Endometrium (tissue), 2 donors: ENCODE data around the gene CLEC3A.
"Not testable (repeated sequence)": the region's sequence is repeated elsewhere in the genome, so short reads cannot be mapped to it uniquely, and the experiment has no call there.

Experiments used
- FAIRE-seq: peaks from 2 replicates; lab custom pipeline; 2012; peaks lifted over from hg19 to GRCh38; lab: Jason Lieb, UNC
- donor health status: control.
- donor health status: control.

The CLEC3A gene

GRCh38 chr16:78022347-78023060 lies at the start of gene CLEC3A:
Gene CLEC3A (plus strand): TSS chr16:78022548. CDS start chr16:78022627, 79 bp downstream.
- FAIRE-seq, result no peak

DNA sequence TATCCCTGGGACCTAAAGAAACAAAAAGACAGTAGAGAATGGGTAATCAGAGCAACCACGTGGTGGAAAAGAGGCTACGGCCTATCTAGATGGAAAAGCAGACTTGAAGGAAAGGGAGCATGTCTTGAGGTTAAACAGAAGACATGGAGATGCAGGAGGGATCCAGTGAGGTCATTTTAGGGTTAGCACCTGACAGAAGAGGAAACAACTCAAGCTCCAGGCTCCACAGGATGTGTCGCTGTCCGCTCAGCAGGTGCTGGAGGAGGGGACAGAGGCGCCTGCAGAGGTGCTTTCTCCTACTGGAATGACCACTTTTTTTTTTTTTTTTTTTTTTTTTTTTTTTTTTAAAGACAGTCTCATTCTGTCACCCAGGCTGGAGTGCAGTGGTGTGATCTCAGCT lies 47.5 kb upstream of the CLEC3A start:
- no peak for FAIRE-seq

DNA sequence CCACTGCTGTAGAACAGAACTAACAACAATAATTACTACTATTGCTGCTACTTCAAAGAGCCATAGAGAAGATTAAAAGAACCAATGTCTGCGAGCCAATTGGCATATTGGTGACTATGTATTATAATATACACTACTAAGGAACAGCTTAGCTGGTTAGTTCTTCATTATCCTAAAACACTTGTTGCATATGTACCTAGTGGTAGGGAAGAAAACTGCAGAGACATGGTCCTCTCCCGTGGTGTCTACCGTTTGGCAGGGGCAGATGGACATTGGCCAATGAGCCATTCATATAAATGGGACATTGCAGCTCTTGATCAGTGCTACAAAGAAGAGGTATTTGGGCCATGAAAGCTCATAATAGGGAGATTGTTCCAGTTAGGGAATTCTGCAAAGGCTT lies 46.4 kb upstream of the CLEC3A start:
- FAIRE-seq, result no peak

GRCh38 chr16:77977339-77977738 lies 45.0 kb upstream of the CLEC3A start:
- FAIRE-seq, result no peak

DNA sequence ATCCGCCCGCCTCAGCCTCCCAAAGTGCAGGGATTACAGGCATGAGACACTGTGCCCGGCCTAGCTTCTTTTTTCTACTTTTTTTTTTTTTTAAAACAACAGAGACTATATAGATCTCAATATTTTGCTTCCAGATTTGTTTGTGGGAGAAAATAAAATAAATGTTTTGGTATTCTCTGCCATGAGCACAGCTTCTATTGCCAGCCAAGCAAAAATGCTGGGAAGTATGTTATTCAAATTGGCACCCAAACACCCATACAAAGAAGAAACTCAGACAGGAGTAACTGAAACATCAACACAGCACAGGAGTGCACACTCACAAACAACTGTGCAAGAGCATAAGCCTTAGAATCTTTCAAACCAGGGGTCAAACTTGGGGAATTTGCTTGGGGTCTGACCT lies 37.2 kb upstream of the CLEC3A start:
- no peak for FAIRE-seq

DNA sequence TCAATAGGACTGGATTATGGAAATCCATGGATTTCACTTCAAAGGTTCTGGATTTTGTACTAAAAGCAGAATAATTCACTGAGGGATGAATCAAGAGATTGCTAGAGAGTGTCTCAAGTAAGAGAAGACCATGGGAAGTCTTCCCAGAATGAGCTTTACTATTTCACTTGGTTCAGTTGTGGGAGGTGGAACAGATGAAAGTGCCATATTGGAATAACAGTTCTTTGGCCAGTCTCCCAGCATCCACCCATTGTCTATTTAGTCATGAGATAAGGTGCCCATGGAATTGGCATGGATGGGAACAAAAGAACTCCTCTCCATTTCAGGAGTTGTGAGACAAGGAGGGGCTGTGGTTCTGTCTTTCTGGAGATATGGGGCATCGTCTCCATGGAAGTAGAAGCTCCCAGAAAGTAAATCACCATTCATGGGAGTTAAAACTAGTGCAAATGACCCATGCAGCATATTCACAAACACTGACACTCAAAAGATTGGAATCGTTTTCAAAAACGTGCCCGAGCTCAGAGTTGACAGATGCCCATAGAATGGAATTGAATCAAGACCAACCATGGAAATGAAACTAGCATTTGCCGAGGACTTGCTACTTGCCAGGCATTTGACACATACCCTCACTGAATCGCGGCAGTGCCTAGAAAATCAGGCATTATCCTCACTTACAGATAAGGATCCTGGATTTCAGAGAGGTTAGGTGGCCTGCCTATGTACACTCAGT lies 36.2 kb upstream of the CLEC3A start:
- no peak for FAIRE-seq

DNA sequence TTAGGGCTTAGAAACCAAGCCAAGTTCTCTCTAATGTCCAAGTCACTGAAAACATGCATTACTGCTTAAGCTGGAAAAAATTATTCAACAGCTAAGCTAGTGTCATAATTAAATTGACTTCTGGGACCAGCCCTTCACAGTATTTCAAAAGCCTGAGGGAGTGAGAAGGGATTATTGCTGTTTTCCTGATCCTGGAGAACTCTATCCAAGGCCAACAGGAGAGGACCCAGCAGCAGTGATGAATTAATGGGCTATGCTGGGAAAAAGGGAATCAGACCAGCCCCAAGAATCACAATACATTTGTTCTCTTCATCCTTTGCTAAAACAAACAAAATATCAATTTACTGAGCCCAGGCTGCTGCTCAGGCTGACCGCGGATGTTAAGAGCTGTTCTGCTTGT lies 34.5 kb upstream of the CLEC3A start:
- peak; percentile 82 for FAIRE-seq

DNA sequence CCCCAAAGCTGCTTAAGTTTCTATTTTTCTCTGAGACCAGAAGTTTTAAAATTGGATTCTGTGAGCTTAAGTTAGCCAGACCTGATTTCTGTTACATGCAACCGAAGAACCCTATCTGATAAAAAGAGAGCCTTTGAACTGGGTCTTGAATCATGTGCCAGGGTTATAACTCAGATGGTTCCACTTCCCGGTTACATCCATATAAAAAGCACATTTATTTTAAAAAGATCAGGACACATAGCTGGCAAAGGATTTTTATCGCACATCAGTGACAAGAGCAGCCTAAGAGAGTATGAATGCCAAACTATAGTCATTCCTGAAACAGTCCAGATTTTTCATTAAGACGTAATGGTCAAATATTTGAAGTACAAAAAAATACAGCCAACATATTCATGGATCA lies 32.5 kb upstream of the CLEC3A start:
- no peak for FAIRE-seq

- FAIRE-seq, result no peak
These were observed 30.6 kb upstream of the CLEC3A start for GRCh38 chr16:77991701-77992100.

DNA sequence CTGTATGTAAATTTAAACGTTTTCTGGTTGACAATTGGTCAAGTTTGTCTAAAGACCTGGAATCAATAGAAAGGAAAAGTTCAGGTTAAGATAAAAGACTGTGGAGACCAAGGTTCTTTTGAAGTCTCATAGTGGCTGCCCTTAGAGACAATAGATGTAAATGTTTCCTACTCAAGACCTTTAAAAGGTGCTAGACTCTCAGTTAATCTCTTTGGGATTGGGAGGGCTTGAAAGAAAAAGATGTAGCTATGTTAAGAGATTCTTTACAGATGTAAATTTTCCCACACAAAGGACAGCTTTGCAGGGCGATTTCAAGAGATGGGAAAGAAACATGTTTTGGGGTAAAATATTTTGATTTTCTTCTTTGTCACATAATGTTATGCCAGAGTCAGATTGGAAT lies 30.0 kb upstream of the CLEC3A start:
- FAIRE-seq, result not testable (repeated sequence)

DNA sequence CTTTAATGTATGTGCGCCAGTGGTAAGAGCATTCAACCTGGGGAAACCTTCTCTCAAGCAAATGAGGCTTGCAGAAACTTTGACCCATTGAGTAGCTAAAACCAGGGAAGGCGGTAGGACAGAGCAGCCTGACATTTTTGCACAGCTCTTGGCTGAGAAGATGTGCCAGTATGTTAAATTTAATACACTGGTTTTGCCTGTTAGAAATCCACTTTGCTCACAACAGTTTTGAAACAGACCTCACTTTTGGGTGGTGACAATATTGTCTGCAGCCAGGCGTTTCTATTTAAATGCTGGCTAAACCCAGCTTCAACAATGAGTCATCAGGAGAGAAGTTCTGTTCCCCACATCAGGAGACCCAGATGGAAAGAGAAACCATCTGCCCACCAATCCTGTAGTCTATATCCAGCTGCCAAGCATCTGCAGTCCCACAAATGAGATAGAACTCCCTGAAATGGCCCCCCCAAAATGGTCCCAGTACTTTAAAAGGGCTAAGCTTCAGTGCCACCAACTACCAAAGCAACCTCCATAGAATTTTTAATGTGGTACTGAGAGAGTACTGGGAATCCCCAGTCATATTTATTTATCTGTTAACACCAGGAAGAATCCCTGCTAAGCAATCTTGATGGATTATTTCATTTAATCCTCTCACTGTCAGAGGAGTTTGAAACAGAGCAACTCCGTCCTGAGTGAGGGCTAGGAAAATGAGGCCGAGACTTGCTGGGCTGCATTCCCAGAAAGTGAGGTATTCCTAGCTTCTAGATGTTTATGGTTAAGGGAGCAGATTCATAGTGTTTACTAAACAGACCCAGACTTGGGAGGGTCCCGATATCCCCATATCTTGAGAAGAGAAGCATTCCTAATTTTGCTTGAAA lies 29.0 kb upstream of the CLEC3A start:
- peak; percentile 67 for FAIRE-seq

DNA sequence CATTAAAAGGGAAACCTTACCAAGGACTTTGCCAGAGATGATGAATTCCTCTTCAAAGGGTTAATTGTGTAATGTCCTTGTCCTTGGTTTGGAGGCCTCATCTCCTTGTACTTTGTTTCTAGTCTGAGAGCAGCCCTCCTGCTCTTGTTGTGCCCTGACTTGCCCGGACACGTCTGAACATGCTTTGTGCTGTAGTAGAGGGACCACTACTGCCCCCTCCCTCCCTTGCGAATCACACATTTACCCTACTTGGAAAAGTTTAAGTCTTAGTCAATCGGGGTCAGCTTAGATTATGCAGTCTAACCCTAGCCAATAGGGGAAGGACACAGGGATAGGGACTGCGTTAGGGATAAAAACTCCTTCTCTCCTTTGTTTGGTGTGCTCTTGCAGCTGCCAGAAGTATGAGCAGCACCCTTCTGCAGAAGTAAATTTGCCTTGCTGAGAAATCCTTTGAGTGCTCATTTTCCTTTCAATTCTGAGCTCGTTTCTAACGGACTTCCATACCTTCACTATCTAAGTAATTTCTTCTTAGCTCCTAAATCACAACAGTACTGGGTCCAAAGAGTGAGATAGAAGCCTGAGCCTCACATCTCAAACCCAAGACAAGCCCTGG lies 26.4 kb upstream of the CLEC3A start:
- FAIRE-seq, result no peak

- FAIRE-seq, result no peak
These were observed 23.9 kb upstream of the CLEC3A start for GRCh38 chr16:77998350-77999023.

DNA sequence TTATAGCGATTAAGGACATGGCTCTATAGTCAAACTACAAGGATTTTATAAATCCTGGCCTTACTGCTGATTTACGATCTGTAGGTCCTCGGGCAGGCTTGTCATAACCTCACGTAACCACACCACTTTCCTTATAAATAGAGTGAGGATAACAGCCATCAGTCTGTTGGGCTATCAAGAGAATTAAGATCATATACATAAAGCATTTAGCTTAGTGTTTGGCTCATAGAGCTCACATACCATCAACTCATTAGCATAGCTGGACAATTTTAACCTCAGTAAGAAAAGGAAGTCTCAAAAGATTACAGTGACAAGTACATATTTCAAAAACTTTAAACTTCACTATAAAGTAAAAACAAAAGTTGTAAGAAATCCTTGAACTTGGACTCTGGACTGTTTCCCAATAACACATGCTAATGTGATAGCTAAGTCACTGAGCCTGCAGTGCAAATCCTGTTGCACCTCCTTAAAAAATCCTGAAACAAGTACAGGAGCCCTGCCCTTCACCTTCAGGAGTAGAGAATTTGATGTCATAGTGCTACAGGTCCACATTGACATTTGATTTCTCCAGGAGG lies 20.8 kb upstream of the CLEC3A start:
- FAIRE-seq, result no peak

- FAIRE-seq, result peak; percentile 78
These were observed 19.3 kb upstream of the CLEC3A start for GRCh38 chr16:78002915-78003538.

DNA sequence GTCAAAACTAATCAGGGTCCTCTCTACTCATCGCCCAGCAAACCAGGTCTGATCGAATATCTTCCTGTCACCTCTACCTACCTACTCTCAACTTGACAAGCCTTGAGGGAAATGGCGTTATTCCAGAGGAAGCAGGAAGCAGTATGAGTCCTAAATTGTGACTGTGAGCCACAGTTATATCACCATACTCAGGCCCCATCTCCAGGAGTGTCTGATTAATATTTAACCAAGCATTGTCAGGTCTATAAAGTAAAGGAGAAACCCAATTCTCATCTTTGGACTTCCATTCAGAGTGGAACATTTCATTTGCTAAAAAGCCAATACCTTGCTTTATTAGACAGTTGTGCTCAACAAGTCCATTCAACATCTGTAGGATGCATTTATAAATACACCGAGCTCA lies 17.8 kb upstream of the CLEC3A start:
- no peak for FAIRE-seq

DNA sequence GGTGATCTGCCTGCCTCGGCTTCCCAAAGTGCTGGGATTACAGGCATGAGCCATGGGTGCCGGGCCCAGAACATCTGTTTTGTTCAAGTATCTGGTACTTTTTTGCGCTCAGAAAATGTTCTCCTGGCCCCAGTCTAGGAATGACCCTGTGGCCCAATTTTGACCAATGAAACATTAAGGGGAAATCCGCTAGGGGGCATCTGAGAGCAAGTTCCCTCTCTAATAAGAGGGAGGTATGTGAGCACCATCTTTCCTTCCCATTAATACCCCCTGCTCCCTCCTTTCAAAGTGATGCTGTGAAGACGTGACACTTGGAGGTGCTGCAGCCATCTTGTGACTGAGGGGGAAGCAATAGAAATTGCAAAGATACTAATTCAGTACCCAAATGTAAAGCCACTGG lies 16.5 kb upstream of the CLEC3A start:
- FAIRE-seq, result no peak

DNA sequence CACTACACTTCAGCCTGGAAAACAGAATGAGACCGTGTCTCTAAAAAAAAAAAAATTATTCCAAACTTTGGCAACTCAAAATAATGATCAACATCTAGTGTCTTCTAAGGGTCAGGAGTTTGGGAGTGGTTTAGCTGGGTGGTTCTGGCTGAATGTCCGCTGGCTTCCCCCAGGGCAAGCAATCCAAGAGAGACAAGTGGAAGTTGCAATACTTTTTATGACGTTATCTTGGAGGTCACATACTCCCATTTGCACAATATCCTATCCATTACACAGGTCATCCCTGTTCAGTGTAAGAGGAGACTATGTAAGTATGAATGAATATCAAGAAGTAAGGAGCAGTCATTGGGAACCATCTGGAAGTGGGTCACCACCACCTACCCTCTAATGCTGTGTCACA lies 15.2 kb upstream of the CLEC3A start:
- no peak for FAIRE-seq

DNA sequence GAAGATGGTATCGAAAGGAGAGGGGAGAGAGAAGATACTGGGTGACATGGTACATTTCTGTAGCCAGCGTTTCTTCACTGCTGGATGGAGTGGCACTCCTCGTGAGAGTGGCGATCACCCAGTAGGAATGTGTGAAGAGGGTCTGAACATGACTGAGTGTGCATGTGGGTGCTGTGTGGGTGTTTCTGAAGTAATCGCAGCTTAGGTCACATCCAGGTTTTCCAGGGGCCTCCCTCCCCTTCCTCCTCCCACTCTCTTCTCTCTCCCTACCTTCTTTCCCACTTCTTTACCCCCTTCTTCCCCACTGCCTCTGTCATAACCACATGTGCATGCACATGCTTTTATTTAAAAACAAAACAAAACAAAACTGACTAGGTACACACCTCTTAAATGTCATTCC lies 1.8 kb downstream of the CLEC3A start:
- no peak for FAIRE-seq

DNA sequence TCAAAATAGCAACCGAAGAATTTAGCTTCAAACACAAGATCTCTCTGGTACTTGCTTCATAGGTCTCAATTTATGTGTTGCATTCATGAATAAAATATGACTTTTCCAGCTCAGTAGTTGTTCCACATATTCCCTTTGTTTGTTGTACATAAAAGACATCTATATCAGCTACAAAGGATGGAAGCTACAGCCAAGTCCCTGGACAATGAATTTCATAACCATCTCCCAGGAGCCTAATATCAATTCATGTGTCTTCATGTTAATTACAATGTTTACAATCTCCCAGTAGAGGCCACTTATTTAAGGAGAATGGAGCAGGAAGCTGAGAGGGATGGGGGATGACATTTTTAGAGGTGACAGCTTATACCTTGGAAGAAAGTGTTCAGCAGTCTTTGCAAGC lies 3.3 kb downstream of the CLEC3A start:
- no peak for FAIRE-seq

DNA sequence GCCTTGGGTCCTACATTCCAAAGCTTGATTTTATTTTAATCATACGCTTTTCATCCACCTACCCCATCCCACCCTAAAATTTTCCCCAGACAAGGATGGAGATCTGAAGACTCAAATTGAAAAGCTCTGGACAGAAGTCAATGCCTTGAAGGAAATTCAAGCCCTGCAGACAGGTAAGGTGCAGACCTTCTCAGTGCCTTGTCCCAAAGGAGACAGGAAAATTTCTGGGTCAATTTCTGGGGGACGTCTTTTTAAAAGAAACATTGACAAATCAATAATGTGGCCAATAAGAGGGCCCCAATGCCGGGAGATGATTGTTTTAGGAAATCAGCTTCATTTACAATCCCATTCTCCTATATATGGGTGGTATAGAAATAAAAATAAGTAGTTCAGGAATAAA lies 5.7 kb downstream of the CLEC3A start:
- FAIRE-seq, result no peak
